ENCODE data around the gene ELOVL7.
"Not testable (repeated sequence)": the region's sequence is repeated elsewhere in the genome, so short reads cannot be mapped to it uniquely, and the experiment has no call there.

The ELOVL7 gene

DNA sequence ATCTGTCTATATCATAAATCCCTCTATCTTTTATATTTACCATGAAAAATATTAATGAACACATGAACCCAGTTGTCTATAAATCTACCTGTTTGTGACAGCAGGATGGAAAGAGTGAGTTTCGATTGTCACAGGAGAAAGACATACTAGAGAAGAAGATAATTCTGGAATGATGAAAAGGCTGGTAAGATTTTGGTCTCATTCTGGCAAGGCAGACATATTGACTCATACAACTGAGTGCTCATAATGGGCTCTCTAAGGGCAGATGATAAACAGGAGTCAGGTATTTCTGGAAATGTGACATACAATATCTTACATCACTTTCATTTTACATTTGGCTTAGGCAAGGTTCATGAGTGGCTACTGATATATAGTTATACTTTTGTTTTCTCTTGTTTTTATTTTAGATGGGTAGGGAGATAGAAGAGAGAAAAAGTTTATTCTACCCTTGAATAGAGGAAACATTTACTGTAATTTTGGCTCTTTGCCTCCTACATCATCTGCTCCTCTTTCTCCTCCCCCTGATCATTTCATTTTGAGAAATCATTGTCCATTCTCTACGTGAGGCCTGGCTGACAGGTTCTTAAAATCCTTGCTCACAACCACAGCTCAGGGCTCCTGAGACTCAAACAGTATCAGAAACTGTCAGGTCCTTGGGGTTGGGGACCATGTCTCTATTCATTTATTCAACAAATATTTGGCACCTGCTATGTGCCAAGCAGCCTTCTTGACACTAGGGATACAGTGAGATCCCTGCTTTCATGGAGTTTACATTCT lies 14.4 kb downstream of the ELOVL7 start:
- DNase-seq, result no peak

DNA sequence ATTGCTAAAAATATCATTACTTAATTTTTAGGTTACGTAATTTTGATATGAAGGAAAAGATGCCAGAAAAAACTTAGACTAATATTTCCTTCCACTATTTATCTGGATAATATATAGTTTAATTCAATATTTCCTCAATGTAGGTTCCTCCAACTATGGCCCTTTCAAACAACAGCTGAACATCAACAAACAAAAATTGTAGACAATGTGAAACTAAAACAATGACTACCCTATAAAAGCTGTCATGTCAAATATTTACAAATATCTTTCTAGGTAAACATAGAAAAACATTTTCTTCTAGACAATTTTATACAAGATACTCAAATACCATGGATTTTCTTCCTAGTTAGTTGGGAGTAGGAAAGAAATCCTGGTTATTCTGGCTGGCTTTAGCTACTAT lies 16.9 kb downstream of the ELOVL7 start:
- DNase-seq, result no peak

DNA sequence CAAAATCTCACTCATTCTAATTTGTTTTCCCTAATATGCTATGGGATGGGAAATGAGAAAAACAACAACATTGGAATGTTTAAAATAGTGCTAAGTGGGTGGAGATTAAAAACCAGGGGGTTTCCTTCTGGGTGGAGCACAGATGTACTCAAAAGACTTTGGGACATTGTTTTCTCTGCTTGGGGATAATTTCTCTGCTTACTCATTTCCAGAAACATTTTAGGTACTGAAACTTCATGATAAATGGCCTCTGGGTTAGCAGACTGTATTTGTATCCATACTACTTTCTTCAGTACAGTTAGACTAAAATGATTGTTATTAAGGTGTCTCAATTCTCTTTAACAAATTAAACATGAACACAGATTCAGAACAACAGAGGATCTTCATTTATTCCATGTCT lies 17.4 kb downstream of the ELOVL7 start:
- no peak for DNase-seq

DNA sequence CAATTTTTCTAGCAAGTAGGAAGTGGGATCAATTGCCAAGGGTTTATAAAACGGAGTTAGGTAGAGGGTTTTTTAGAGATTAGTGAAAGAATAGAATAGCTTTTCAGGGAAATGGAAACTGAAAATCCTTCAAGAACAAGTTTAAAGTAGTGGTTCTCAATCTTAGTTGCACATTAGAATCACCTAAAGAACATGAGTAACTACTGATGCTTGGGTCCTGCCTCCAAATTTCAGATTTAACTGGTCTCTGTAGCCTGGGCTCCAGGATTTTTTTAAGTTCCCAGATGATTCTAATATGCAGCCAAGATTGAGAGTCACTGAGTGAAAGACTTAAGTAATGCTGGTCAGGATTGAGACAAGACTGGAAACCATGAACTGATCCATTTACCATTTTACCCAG lies 20.5 kb downstream of the ELOVL7 start:
- no peak for DNase-seq

DNA sequence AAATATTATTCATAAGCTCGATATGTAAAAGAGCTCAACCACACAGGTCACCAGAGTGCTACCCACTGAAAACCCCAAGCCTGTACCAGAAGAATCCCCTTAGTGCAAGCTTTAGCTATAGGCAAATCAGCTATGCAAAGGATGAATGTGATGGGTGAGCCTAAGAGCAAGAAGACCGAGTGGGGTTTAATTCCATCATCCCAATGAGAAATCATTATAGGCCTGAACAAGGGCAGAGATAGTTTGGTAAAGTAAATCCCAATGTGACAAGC lies 21.8 kb downstream of the ELOVL7 start:
- DNase-seq, result no peak

DNA sequence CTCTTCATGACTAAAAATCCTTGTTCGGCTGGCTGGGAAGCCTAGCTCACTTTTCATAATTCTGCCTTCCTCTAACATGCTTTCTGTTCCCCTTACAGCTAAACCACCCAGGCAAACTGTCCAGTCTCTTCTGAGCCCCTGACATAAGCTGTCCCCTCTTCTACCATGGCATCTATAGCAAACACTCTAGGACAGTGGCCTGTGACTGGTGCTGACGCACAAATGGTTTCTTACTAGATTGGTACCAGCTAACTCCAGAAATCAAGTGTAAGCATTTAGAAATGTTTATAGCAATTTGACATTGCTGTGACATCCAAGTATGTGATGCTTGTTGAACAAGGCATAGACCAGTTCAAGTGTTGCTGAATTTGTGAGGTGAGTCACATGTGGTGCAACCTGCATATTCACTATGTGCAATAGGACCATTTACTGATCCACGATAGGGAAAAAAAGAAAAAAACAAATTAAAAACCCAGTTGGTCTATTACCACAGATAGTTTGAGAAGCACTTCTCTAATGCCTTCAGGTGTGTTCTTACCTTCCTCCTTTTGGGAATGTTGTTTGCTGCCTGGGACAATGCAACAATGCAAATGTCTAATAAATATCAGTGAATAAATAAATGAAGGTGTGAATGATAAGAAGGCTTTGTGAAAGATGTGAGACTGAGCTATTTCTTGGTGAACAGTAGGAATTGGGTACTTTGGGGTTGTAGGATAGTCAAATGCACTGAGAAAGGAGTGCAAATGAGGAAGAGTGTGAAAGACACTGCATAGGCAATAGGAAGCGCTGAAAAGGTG lies 22.4 kb downstream of the ELOVL7 start:
- DNase-seq, result no peak

DNA sequence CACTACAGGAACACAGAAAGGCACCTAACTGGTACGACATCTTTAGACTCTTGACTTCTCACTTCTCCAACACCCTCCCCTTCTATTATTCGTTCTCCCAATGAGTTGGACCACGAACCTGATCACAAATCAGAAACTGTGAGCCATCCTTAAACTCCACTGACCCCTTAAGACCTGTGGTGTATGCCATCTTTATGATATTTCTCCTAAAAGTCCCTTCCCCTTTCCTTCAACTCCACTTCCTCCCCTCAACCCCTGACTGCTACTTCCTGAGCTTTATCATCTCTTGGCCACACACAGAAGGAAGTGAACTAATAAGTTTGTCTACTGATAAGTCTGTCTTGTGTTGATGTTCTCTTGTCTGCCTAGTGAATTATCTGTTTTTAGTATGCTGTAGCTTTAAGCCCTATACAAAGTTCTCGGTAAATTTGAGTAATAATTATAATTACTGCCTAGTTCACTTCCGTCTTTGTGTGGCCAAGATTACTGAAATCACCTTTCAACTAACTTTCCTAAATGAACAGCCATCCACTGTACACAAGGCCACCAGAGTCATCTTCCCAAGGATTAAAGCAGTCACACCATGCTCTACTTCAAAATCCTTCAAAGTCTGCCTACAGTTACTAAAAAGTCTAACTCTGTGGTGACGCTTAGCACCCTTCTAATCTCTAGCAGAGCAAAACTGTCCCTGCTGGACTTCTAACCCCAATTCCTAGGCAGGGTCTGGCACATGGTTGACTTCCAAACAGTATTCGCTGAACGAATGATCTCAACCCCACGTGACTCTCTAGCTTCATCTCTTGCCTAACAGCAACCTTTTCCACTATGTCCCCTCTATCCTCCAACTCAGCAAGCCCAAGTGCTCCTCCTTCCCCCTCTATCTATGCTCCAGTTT lies 23.2 kb downstream of the ELOVL7 start:
- DNase-seq, result no peak

DNA sequence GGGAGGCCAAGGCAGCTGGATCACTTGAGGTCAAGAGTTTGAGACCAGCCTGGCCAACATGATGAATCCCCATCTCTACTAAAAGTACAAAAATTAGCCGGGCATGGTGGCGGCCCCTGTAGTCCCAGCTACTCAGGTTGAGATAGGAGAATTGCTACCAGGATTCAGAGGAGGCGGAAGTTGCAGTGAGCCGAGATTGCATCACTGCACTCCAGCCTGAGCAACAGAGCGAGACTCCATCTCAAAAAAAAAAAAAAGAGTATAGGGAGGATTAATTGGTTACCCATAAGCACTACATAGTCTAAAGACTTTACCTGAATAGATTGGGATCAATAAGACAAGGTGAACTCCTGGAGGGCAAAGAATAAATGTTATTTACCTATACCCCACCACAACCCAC lies 27.9 kb downstream of the ELOVL7 start:
- DNase-seq, result not testable (repeated sequence)

DNA sequence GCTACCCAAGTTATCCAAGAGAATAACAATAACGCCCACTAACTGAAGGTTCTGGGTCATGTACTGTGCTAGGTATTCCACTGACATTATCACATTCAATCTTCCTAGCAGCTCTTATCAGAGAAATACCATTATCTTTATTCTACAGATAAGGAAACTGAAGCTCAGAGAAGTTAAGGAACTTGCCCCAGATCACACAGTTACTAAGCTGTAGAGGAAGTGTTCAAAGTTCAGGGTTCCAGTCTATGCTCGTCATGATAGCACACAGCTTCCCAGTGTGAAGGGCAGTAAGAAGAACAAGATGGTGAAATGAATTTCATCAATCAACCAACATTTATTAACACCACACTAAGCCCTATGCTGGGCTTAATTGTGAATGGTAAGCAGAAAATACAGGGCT lies 29.6 kb downstream of the ELOVL7 start:
- no peak for DNase-seq

DNA sequence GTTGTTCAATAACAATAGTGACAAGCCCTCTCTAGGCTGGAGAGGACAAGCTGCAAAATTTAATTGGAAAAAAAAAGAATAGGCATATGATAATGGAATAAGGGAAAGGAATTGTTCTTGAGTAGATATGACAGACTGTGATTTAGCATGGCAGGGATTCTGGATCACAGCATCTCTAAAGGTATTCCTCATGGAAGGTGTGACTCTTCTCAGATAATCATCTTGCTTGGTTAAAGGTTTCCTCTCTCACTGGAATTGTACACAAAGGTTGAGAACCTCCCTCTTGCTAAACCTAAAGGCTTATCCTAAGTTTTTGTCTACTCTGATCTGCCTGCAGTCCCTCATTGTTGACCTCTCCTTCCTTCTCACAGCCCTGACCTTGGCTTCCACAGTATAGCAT lies 31.6 kb downstream of the ELOVL7 start:
- DNase-seq, result no peak

DNA sequence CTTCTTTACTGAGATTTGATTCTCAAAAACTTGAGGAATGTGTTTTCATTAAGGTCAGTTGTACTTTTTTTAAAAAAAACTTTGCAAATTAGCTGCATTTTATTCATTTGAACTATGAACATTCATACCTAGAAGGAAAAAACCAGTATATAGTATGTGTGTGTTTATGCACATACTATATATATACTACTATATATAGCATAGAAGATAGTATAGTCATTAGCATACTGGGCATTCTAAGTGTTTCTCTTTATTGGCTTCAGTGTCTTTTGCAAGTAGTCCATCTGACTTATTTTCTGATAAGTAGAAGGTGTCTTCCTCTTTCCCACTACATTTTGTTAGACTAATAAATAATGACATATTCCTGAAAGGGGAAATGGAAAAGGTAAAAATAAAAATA lies 33.0 kb downstream of the ELOVL7 start:
- no peak for DNase-seq

DNA sequence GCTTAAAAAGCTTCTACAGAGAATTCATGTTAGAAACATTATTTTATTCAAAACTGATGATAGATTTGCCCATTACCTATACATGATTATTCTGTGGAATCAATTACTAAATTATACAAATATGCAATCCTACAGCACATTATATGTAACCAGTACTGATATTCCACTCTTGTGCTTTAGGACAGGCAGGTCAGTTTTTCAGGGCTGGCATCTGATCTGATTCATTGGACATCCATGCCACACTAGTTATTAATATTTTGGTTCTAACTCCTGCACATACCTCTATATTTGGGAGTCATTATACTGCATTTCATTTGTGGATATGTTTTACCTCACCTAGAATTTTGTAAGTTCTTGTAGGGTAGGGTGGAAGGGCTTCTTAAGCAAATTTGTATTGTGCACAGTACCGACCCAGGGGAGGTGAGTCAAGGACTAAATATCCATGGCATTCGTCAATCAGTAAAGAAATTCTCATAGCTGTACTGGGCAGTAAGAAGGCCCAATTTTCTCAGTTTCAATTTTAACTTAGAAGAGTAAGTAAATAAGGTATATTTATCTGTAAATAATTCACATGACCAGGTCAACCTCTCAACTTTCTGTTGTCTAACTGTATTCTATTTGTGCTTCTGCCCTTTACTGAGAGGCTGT lies 33.5 kb downstream of the ELOVL7 start:
- no peak for DNase-seq

DNA sequence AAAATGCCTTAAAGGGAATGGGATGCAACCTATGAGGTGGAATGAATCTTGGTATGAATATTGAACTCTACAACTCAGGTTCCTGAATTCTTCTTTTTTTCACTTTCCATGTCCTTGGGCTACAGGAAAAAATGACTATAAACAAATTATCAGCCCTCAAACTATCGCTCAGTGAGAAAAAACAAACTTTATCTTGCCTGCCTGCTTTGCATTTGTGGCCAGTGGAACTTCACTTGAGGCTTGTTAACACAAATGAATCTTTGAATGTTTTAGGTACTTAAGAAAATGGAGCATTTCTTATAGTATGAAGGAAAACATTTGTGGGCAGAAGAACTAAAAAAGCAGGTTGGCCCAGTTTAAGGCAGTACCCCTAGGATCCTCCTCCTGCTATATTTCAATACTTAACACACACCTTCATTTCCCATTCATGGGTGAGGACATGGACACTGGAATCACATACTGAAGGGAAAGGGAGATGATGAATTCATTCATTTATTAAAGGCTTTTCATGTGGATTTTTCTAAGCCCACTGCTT lies 34.1 kb downstream of the ELOVL7 start:
- no peak for DNase-seq

DNA sequence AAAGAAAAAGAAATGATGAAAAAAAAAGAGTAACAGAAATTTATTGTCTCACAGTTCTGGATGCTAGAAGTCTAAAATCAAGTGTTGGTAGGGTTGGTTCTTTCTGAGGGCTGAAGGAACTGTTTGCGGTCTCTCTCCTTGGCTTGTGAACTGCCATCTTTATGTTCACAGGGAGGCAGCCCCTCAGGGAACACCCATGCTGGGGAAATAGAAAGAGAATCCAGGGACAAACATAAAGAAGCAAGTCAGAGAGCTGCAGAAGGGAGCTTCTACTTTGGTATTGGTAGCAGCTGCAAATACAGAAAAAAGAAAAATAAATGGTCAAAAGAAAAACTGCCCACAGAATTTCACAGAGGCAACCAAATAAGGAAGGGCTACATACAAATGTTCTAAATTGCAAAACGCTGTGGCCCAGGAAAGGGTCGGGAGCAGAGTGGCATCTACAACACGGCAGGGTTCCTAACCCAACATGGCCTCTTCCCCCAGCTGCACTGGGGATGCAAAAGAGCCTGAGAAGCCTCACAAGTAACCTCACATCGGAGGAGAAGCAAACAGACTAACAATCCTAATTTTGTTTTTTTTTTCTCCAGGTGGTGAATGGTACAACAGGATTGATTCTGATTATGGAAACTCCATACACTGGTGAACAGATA lies 37.4 kb downstream of the ELOVL7 start:
- no peak for DNase-seq

DNA sequence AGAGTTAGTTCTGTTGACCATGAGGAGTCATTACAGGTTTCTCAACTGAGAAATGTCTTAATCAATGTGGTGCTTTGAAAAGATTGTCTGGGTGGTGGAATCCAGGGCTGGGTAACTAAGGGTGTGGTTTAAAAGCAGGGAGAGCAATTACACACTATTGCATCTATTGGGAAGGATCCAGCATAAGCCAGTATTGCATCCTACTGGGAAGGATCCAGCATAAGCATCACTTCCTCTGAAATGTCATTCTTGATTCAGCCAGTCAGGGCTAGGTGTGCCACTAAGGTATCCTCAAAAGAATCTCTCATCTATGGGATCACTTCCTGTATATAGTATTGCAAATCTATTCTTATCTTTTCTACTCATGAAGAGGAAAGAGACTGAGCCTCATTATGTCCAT lies 38.6 kb downstream of the ELOVL7 start:
- no peak for DNase-seq

DNA sequence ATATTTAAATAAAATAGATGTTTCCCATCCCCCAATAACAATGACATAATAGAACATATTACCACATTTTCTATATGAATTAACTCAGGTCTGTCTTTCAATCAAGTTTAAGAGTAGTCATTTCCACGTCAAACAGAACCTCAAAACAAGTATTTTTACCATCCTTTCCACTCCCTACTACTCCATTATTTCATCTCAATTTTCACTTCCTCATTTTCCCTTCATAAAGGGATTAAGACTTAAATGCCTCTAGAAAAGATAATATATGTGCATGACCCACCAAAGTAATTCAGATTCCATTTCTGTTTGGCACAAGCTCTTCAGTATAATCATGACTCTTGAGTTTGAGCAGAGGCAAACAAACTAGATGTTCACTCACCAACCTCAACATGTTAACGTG lies 40.4 kb downstream of the ELOVL7 start:
- DNase-seq, result no peak

DNA sequence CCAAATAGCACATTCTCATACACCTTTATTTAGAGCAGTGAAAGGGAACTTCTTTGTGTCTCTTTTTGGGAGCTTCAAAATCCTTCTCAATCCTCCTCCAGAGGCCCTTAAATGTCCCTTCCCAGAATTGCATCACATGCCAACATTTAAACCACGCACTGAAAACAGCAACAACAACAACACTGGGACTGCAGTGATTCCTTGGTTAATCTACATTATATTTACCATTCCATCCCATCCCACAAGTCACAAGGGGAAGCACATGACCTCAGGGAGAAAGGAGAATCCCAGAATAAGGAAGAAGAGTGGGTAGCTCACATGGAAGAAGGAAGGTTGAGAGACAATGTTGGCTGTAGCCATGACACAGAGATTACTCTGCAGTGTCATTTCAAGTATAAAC lies 41.1 kb downstream of the ELOVL7 start:
- no peak for DNase-seq

DNA sequence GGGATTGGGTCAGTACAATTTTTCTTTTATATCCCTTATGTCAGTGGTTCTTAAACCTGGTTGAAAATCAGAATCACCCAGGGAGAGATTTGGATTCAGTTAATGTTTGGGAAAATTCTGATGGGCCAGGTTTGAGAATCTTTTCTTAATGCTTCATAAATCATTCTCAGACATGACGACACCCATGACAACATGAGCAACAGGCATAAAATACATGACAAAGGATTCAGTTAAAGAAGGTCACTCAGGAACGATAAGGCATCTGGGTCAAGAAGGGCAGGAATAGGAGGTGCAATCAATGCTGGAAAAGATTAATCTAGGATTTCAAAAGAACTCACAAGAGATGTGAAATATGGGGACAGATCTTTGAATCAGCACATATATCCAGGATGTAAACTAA lies 41.8 kb downstream of the ELOVL7 start:
- DNase-seq, result no peak

DNA sequence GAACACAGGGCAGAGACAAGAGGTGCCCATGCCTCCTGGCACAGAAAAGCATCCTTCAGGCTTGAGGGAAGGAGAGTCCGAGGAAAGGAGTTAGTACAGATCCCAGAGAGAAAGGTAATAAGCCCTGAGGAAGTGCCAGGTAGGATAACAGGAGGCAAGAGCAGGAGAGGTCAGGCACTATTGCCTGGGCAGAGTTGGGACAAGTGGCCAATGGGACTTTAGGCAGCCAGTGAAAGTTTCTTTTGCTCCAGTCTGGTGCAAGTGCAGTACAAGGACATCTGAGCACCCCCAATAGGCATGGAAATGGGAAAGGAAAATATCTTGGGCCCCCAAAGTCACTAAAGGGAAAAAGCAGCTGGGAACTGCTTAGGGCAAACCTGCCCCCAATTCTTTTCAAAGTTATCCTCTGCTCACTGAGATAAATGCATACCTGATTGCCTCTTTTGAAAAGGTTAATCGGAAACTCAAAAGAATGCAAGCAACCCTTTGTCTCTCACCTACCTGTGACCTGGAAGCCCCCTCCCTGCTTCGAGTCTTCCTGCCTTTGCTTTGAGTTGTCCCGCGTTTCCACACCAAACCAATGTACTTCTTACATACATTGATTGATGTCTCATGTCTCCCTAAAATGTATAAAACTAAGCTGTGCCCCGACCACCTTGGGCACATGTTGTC lies 46.5 kb downstream of the ELOVL7 start:
- DNase-seq, result no peak

DNA sequence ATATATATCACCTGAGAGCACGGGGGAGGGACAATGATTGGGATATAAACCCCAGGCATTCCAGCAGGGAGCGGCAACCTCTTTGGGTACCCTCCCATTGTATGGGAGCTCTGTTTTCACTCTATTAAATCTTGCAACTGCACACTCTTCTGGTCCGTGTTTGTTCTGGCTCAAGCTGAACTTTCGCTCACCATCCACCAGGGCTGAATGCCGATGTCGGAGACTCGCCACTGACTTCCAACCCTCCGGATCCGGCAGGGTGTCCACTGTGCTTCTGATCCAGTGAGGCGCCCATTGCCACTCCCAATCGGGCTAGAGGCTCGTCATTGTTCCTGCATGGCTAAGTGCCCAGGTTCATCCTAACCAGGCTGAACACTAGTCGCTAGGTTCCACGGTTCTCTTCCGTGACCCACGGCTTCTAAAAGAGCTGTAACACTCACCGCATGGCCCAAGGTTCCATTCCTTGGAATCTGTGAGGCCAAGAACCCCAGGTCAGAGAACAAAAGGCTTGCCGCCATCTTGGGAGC lies 48.6 kb downstream of the ELOVL7 start:
- DNase-seq, result not testable (repeated sequence)

DNA sequence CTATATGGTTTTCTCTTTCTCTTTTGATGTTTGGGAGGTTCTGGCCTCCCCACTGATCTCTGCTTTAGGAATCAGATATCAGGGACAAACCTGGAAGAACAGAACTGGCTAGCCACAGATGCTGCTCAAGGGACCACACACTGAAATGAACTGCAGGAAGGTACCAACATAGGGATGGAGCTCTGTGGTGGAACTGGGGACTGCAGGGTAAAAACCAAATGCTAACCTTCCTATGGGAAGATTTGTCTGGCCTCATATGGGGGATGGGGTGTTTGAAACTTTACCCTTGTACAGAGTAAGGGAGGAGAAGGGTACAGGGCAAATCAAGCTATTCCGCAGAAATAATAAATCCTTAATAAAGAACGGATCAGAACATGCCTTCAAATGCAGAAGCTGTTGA lies 49.4 kb downstream of the ELOVL7 start:
- DNase-seq, result no peak

DNA sequence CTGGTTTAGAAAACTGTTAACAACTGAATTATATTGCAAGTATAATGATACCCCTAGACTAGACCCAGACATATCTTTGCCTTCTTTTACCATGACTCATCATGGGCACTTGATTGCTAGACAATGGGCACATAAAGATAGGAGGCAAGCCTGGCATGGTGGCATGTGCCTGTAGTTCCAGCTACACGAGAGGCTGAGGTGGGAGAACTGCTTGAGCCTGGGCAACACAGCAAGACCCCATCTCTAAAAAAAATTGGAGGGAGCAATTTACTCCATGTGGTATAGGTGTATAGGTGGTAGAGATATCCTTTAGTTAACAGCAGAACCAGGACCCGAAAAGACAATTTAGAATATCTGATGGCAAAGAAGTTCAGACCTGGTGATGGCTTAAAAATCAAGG lies 51.6 kb downstream of the ELOVL7 start:
- no peak for DNase-seq
